Skeletal muscle cell (primary cell): ENCODE results near the gene FAHD2A.
A peak's percentile ranks its signal among the peaks of the same experiment; 100 is the strongest.
"Not testable (repeated sequence)": the region's sequence is repeated elsewhere in the genome, so short reads cannot be mapped to it uniquely, and the experiment has no call there.

Experiments
- DNase-seq: peaks from one replicate; pipeline ENCODE4 v3.0.0-alpha.2; 2010; ENCODE audit warnings: low read depth
- H3K4me3 ChIP-seq: 2 replicates; pipeline ENCODE4 v1.5.1; 2011; ENCODE audit warnings: low read depth, mild to moderate bottlenecking, control low read depth, low read length, moderate library complexity

Gene FAHD2A

DNA sequence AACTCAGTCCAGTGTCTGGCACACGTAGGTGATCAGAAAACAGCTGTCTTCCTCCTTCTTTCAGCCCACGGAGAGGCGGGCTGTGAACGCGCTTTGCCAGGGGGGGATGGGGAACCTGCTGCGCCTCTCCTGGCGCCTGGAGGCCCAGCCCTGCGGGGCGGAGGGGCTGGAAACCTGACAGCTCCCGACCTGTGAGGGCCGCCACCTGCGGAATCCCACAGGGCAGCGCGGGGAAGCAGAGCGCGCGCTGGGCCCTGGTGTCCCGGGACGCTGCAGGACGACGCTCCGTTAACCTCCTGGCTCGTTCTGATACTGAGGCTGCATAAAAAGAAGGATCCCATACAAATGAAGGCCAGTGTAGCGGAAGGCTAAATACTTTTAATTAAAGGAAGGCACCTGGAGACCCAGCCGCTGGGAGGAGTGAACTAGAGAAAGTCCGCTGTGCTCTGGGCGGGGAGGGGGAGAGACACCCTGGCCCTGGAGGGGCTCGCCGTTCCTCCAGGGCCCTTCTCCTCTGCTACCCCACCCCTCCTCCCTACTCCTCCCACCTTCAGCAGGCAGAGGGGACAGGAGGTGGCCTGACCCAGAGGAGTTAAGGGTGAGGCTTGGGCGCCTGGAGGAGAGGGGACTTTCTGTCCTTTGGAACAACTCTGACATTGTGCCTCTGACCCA, 24.8 kb downstream of the FAHD2A start:
- not testable (repeated sequence) for DNase-seq

DNA sequence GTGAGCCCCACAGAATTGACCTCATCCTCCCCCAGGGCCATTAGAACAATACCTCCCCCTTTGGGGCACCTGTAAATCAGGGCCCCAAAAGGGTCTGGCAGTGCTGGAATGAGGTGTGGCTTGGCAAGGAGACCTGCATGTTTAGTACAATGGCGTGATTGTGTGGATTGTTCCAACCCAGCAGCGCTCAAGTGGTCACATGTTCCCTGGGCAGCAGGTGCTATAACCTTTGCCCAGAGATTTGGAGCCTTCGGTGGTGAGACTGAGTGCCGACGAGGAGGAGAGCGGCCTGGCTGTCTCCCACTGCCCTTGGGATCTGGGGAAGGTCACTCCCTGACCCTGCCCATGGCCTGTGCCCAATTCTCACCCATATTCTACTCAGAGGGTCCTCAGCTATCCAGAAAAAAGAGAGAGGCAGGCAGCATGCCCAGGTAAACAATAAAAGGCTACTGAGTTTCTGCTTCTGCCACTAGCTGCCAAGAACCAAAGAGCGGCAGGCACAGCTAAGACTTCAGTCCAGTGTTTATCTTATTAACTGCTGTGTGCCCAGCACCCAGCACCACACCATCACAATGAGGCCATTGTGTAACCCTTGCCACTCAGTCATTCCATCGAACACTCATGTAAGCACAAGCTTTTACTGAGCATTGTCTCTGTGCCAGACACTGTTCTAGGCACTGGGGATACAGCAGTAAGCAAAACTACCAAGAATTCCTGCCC, 27.4 kb downstream of the FAHD2A start:
- DNase-seq, H3K4me3 ChIP-seq: not testable (repeated sequence)

More for the DNA sequence above, 24.8 kb downstream of the FAHD2A start:
- not testable (repeated sequence) for H3K4me3 ChIP-seq

DNA sequence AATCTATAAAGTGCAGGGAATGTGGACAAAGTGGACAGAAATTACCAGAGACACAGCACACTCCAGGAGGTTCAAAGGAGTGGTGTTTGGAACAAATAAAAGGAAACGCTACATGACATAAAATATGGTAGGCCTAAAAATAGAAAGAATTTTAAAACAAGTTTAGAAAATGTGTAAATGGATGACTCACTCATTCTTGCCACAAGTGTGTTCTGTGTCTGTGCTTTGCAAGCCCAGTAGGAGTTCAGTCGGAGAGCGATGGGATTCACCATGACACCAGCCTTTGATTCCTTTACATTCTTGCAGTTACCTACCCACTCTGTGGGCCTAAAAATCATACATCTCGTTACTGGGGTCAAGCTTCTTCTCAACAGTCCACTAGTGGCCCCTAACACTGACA, 30.9 kb downstream of the FAHD2A start:
- not testable (repeated sequence) for H3K4me3 ChIP-seq, DNase-seq

DNA sequence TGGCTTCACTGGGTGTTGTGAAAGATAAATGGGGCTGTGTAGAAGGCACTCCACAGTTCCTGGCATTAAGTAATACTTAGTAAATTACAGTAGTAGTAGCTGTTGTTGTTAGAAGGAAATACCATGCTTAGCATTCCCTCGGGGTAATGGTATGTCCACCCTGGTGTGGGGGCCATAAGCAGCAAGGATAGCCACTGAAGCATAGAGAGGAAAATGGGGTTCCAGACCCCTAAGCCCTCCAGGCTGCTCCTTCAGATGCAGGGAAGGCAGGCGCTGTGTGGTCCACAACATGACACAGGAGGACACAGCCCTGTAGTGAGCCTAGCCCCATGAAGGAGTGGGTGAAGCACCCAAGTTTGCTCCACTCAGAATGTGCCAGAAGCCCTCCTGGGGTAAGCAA, 31.5 kb downstream of the FAHD2A start:
- H3K4me3 ChIP-seq, DNase-seq: not testable (repeated sequence)

DNA sequence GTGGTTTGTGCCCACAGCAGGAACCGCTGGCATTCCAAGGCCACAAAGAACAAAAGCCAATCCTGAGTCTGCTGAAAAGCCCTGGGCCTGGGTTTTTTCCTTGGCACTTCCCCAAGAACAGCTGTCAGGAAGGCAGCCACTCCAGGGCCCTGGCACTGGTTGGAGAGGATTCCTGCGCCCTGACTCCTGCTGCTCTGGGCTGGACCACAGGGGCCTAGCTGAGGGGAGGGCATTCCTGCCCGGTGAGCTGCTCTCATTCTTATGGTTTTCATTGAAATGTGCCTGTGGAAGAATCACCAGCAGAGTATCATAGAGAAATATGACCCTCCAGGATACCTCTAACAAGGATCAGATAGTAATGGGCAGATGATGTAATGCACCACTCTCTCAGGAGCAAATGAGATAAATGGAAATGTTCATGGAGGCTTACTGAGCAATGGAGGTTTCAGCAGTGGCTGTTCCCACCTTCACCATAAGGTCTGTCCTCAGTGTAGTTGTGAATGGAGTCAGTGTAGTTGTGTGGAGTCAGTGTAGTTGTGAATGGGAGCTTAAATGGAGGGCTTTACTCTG, 32.1 kb downstream of the FAHD2A start:
- H3K4me3 ChIP-seq, result not testable (repeated sequence)
- DNase-seq, result peak; percentile 51

DNA sequence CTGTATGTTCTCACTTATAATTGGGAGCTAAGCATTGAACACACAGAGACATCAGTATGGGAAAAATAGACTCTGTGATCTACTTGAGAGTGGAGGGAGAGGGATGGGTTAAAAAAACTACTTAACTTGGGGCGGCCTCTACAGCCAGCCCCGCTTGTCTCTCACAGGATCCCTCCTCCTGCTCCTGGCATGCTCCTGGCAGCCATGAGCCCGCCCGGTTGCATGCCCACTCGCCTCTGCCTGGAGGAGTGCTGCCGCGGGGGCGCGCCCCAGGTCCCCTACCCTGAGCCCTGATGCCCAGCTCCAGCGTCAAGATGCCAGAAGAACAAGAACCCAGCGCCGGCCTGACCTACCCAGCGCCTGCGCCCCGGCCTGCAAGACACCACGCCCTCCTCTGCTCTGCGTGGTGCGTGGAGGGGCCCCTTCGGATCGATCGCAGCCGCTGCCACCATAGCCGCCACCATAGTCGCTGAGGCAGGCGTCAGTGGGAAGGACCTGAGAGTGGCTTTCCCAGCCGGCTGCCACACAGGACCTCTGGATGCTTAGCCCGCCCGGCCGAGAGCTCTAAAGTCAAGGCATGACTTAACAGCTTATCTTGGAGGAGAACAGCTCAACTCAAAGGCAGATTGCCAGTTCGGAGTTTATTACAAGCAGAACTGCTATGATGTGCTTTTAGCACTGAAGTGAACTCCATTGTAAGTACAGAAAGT, 32.8 kb downstream of the FAHD2A start:
- H3K4me3 ChIP-seq, DNase-seq: not testable (repeated sequence)

DNA sequence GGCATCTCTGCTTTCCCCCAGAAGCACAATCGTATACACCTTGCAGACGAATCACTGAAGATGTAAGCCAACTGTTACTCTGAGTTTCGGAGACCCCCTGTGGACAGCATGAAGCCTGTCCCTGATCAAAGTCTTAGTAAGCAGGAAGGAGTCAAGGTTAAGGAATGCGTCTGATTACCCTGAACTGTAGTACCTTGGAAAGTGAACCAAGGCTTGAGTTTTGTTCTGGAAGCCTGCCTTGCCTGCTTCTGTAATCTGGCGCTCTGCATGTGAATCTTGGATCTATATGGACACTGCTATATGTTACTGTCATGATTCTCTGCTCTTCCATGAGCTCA, 33.3 kb downstream of the FAHD2A start:
- not testable (repeated sequence) for DNase-seq, H3K4me3 ChIP-seq

DNA sequence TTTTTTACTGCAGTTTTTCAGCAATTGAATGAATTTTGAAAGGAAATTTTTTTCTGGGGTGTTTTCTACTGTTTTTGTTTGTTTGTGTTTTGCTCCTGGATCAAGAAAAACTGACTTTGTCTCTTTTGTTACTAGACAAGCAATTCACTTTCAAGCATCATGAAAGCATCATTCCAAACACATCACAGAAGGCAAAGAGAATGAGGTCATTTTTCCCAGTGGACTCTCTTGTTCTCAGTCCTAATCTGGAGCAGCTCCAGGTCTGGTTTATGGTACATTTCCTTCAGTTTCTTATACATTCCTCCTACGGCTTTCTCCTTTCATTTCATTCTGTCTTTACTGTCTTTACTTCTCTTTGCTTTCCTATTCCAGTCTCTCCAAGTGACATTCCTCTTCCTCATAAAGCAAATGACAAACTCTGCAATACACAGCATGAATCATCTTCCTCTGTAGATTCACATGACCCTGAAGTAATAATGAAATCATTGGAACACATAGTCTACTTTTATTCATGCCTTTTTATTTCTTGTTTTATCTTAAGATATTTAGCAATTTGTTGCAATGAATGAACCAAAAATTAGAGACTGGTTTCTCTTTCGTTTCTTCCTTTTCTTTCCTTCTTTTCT, 40.1 kb downstream of the FAHD2A start:
- H3K4me3 ChIP-seq, DNase-seq: not testable (repeated sequence)

DNA sequence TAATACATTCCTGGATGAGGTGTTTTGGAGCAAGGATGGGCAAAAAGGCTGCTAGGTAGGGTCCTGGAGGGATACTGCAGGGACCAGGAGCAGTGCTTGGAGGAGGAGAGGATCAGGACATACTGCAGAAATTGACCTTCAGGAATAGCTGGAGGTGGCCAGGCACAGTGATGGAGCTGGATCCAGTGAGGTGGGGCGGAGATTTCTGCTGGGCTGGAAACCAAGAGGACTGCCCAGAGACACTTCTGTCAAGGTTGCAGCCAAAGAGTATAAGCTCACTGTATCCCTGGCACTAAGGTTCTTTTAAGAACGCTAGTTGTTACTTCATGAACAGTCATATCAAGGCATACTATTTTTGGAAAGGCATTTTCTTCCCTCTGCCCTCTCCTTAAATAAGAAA, 42.8 kb downstream of the FAHD2A start:
- not testable (repeated sequence) for H3K4me3 ChIP-seq, DNase-seq

DNA sequence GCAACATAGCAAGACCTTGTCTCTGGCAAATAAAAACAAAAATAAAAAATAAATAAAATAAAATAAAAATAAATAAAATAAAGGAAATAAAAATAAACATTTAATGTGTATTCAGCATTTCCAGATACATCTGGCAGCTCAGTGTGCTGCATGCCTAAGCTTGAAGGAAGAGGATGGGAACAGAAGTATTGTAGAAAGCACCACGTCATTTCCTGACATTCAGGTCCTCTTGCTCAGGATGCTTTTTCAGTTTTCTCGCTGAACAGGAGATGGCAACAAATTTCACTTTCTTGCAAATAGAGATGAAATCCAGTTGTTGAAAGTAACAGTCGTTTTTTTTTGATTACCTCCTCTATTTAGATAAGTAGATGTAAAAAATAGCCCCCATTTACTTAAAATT, 60.8 kb downstream of the FAHD2A start:
- DNase-seq, H3K4me3 ChIP-seq: not testable (repeated sequence)
